K562 (cell line): ENCODE data around the gene ORC5. TPM values are rescaled to one million over a fixed set of nuclear protein-coding genes. Genes with fewer than 3 reads are reported as not detected.
A peak's percentile ranks its signal among the peaks of the same experiment; 100 is the strongest.

Experiments used
- ETV1 ChIP-seq: fragments of 450-650 bp; conservative IDR thresholded peaks from 2 replicates; pipeline ENCODE4 v1.6.1; 2016; ENCODE audit warnings: missing genetic modification characterization, control low read depth, low read depth, missing compliant biosample characterization
- ETV6 ChIP-seq, 3 experiments: fragments of 150-350 bp in 1 of 3; sonication (generic) in 1 of 3; formaldehyde crosslinking in 1 of 3; IDR thresholded peaks; 2 replicates each; pipeline versions ENCODE4 v1.6.1 to v1.8.0; 2014 to 2022; ENCODE audit warnings: borderline replicate concordance in 2 of 3, low read depth in 2 of 3, antibody characterized with exemption in 1 of 3, low read length in 1 of 3, mild to moderate bottlenecking in 1 of 3, missing genetic modification reagents in 1 of 3
- HDAC6 ChIP-seq: IDR thresholded peaks from 2 replicates; pipeline ENCODE4 v1.6.1; 2012; ENCODE audit warnings: low read depth, mild to moderate bottlenecking, control low read depth, inconsistent platforms, low read length, moderate library complexity
- PRDM10 ChIP-seq: fragments of 450-650 bp; IDR thresholded peaks from 2 replicates; pipeline ENCODE4 v1.6.1; 2018; ENCODE audit not compliant: partially characterized antibody
- SNRNP70 ChIP-seq: fragments of 200-400 bp; formaldehyde crosslinking; optimal IDR thresholded peaks from 2 replicates; pipeline ENCODE3; 2017; ENCODE audit warnings: low read depth, low read length
- TCF15 ChIP-seq: fragments of 250-450 bp; sonication (Bioruptor Pico); IDR thresholded peaks from 2 replicates; pipeline ENCODE4 v1.8.0; 2022; ENCODE audit warnings: moderate library complexity, mild to moderate bottlenecking, inconsistent platforms
- TFAM ChIP-seq: fragments of 250-450 bp; sonication (Bioruptor Pico); conservative IDR thresholded peaks from 2 replicates; pipeline ENCODE4 v1.5.0; 2021; ENCODE audit warnings: mild to moderate bottlenecking, moderate library complexity
- TFAP4 ChIP-seq: sonication (generic); formaldehyde crosslinking; IDR thresholded peaks from 2 replicates; pipeline ENCODE4 v1.8.0; 2022; ENCODE audit warnings: missing genetic modification reagents, mild to moderate bottlenecking, moderate library complexity, borderline replicate concordance
- THAP12 ChIP-seq: fragments of 250-450 bp; sonication (Bioruptor Pico); IDR thresholded peaks from 2 replicates; pipeline ENCODE4 v1.9.0; 2021; ENCODE audit warnings: mild to moderate bottlenecking, inconsistent platforms
- U2AF2 ChIP-seq: fragments of 200-400 bp; formaldehyde crosslinking; optimal IDR thresholded peaks from 2 replicates; pipeline ENCODE3; 2017; ENCODE audit warnings: low read depth, mild to moderate bottlenecking, low read length
- YBX1 ChIP-seq: fragments of 450-650 bp; IDR thresholded peaks from 2 replicates; pipeline ENCODE4 v1.7.1; 2016; ENCODE audit warnings: mild to moderate bottlenecking
- ZNF277 ChIP-seq: fragments of 250-450 bp; sonication (Bioruptor Pico); IDR thresholded peaks from 2 replicates; pipeline ENCODE4 v1.8.0; 2022; ENCODE audit warnings: inconsistent platforms, mild to moderate bottlenecking, moderate library complexity, borderline replicate concordance
- ZNF444 ChIP-seq: fragments of 250-450 bp; sonication (Bioruptor Pico); IDR thresholded peaks from 2 replicates; pipeline ENCODE4 v1.4.0; 2020; ENCODE audit warnings: mild to moderate bottlenecking, moderate library complexity
- ZNF507 ChIP-seq: conservative IDR thresholded peaks from 2 replicates; pipeline ENCODE4 v1.6.1; 2017; ENCODE audit warnings: missing genetic modification characterization, missing compliant biosample characterization
- ZNF561 ChIP-seq: fragments of 450-650 bp; formaldehyde crosslinking; conservative IDR thresholded peaks from 2 replicates; pipeline ENCODE4 v1.4.0; 2020; ENCODE audit warnings: mild to moderate bottlenecking, moderate library complexity
- polyA plus RNA-seq, 8 experiments: library from polyadenylated mRNA; depleted of rRNA in 4 of 8; stranded (reverse) in 5 of 8; unstranded in 3 of 8; fragments of >200 nt; fragmentation: Nextera tagmentation in 2 of 8; fragmentation: Illumina TruSeq in 1 of 8; extraction: Ambion mirVana in 2 of 8; extraction: Trizol in 1 of 8; gene quantifications; 2 replicates each; pipeline versions ENCODE4 v1.2.1 to v1.2.3, GENCODE V29; 2011 to 2014; ENCODE audit warnings: inconsistent platforms in 1 of 8, missing spikeins in 1 of 8
- total RNA-seq, 7 experiments: library from RNA; depleted of rRNA in 6 of 7; stranded (reverse); fragments of >200 nt in 6 of 7; fragmentation: Illumina TruSeq in 2 of 7; extraction: Trizol in 2 of 7; gene quantifications; 2 replicates each; pipeline versions ENCODE4 v1.2.1 to v1.2.3, GENCODE V29; 2011 to 2021; ENCODE audit warnings: low replicate concordance in 1 of 7
- TF ChIP-seq, protein P1 (sequence below): fragments of 450-650 bp; IDR thresholded peaks from 2 replicates; pipeline ENCODE4 v1.6.1; 2017; ENCODE audit warnings: mild to moderate bottlenecking, moderate library complexity

The ORC5 gene
- total and polyA plus RNA-seq, 9 of the 15 experiments (the other 6 are each of a cell fraction or from before 2014, with no cell fraction given) = 29.8 to 136 (median 54.8) TPM

GRCh38 chr7:104207731-104208420 lies at the start of gene ORC5 (continued):
- peak; percentile 88 for TF ChIP-seq PRDM10
- peak; percentile 82 for TF ChIP-seq THAP12 (CRISPR knock-in tag)
- TF ChIP-seq TFAM (CRISPR knock-in tag) = no peak
- TF ChIP-seq, protein P1, sequence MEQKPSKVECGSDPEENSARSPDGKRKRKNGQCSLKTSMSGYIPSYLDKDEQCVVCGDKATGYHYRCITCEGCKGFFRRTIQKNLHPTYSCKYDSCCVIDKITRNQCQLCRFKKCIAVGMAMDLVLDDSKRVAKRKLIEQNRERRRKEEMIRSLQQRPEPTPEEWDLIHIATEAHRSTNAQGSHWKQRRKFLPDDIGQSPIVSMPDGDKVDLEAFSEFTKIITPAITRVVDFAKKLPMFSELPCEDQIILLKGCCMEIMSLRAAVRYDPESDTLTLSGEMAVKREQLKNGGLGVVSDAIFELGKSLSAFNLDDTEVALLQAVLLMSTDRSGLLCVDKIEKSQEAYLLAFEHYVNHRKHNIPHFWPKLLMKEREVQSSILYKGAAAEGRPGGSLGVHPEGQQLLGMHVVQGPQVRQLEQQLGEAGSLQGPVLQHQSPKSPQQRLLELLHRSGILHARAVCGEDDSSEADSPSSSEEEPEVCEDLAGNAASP = no peak
- TF ChIP-seq ZNF561 (CRISPR knock-in tag) = no peak
- TF ChIP-seq YBX1 = no peak
- no peak for TF ChIP-seq ZNF277 (CRISPR knock-in tag)
- TF ChIP-seq TCF15 (CRISPR knock-in tag) = no peak
- no peak for TF ChIP-seq U2AF2
- TF ChIP-seq ETV1 (tag) = peak; percentile 93
- TF ChIP-seq SNRNP70 = no peak
- TF ChIP-seq ETV6 (IDR thresholded peaks at IDR 0.05; ENCODE audit: borderline replicate concordance in 1 of 2, low read depth in 2 of 2, low read length in 1 of 2) = no peak
- no peak for TF ChIP-seq ETV6 (CRISPR knock-in tag; IDR thresholded peaks at IDR 0.05; ENCODE audit: borderline replicate concordance)
- TF ChIP-seq TFAP4 (CRISPR knock-in tag) = peak; percentile 73; the same call in 1 of the 2 replicates
- TF ChIP-seq ZNF507 (tag) = no peak
- no peak for TF ChIP-seq ZNF444 (CRISPR knock-in tag)
- TF ChIP-seq HDAC6 = 0 out of 2 replicates have a peak, but pooled peaks have one; percentile 10
